Activated CD8-positive, alpha-beta T cell treated with anti-CD3 and anti-CD28 coated beads for 36 hours (primary cell): ENCODE data around the gene ADAMTS17. TPM values are rescaled to one million over a fixed set of nuclear protein-coding genes. Genes with fewer than 3 reads are reported as not detected.

Experiments
- ATAC-seq: fragments of 200-7000 bp; cut with Tn5 transposase; one replicate; pipeline ENCODE4 v1.10.0; 2021; ENCODE audit warnings: mild to moderate bottlenecking, moderate library complexity
- CTCF ChIA-PET: fragments of 350-600 bp; sonication (Branson Sonifier 250); formaldehyde crosslinking; loops from one replicate; lab custom pipeline; 2021; ENCODE audit warnings: antibody characterized with exemption; lab: Charles Lee
- POLR2A ChIA-PET: fragments of 350-600 bp; sonication (Branson Sonifier 250); formaldehyde crosslinking; loops from one replicate; lab custom pipeline; 2021; ENCODE audit warnings: antibody characterized with exemption; lab: Charles Lee
- DNase-seq: peaks from one replicate; pipeline ENCODE4 v3.0.0-alpha.2; 2020
- H3K27ac Mint-ChIP-seq: one replicate; pipeline ENCODE4 v1.8.0; 2021; ENCODE audit warnings: mild to moderate bottlenecking, mixed read lengths
- H3K27me3 Mint-ChIP-seq: one replicate; pipeline ENCODE4 v1.8.0; 2021; ENCODE audit warnings: mixed read lengths
- H3K36me3 Mint-ChIP-seq: one replicate; pipeline ENCODE4 v1.8.0; 2021; ENCODE audit warnings: low read depth, mixed read lengths
- H3K4me1 Mint-ChIP-seq: one replicate; pipeline ENCODE4 v1.8.0; 2021; ENCODE audit warnings: low read depth, mixed read lengths
- H3K4me3 Mint-ChIP-seq: one replicate; pipeline ENCODE4 v1.8.0; 2021; ENCODE audit warnings: mild to moderate bottlenecking, moderate library complexity, mixed read lengths
- H3K9me3 Mint-ChIP-seq: one replicate; pipeline ENCODE4 v1.8.0; 2021; ENCODE audit warnings: mixed read lengths
- intact Hi-C: fragments of 100-400 bp; cut with micrococcal nuclease; formaldehyde crosslinking; loops from one replicate; pipeline ENCODE4 v1.10.0; 2022
- total RNA-seq, 2 experiments: library from RNA; stranded (reverse); gene quantifications; one replicate each; pipeline ENCODE4 v1.2.3, GENCODE V29; 2021
- TF ChIP-seq, protein P1 (sequence below): fragments of 200-600 bp; IDR thresholded peaks from one replicate; pipeline ENCODE4 v1.8.0; 2022; ENCODE audit warnings: antibody characterized with exemption, mild to moderate bottlenecking

The ADAMTS17 gene
- total RNA-seq, 2 experiments from 2014 or later, result 0.60 to 1.5 TPM

DNA sequence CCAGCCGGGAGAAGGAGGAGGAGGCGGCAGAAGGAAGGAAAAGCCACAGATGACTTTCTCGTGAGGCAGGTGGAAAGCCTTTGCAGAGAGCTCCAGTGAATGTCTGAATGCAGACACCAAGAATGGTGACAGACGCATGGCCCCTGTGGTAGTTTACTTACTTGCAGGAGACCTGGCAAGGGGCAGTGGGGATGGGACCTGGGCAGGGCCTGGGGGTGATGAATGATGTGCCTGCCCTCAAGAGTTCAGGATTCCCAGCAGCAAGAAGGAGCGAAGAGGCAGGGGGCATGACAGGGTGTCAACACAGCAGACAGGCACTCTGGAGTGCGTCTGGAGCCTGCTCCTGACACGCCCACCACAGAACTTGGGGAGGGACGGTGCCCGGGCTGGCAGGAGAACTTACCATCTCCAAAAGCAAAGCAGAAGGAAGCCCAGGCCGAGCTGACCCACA lies 348.1 kb downstream of the ADAMTS17 start:
- H3K27me3 Mint-ChIP-seq, result no peaks in the 10 kb centered on the region
- H3K9me3 Mint-ChIP-seq, result no peaks in the 10 kb centered on the region
- POLR2A ChIA-PET, result no interaction called here
- H3K4me1 Mint-ChIP-seq, result no peaks in the 10 kb centered on the region
- ATAC-seq, result no peak
- DNase-seq, result no peak
- no peak overlapping the region for H3K4me3 Mint-ChIP-seq
- CTCF ChIA-PET, result interaction anchor here (1.1 kb wide), 1 partner anchor 346 kb away, joined by 4 read pairs; no protein-coding TSS in a partner anchor
- intact Hi-C loops, result no loop called here
- TF ChIP-seq, protein P1, sequence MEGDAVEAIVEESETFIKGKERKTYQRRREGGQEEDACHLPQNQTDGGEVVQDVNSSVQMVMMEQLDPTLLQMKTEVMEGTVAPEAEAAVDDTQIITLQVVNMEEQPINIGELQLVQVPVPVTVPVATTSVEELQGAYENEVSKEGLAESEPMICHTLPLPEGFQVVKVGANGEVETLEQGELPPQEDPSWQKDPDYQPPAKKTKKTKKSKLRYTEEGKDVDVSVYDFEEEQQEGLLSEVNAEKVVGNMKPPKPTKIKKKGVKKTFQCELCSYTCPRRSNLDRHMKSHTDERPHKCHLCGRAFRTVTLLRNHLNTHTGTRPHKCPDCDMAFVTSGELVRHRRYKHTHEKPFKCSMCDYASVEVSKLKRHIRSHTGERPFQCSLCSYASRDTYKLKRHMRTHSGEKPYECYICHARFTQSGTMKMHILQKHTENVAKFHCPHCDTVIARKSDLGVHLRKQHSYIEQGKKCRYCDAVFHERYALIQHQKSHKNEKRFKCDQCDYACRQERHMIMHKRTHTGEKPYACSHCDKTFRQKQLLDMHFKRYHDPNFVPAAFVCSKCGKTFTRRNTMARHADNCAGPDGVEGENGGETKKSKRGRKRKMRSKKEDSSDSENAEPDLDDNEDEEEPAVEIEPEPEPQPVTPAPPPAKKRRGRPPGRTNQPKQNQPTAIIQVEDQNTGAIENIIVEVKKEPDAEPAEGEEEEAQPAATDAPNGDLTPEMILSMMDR, result no peak
- H3K27ac Mint-ChIP-seq, result no peak overlapping the region
- H3K36me3 Mint-ChIP-seq, result peaks cover 8% of the 10 kb centered on the region

DNA sequence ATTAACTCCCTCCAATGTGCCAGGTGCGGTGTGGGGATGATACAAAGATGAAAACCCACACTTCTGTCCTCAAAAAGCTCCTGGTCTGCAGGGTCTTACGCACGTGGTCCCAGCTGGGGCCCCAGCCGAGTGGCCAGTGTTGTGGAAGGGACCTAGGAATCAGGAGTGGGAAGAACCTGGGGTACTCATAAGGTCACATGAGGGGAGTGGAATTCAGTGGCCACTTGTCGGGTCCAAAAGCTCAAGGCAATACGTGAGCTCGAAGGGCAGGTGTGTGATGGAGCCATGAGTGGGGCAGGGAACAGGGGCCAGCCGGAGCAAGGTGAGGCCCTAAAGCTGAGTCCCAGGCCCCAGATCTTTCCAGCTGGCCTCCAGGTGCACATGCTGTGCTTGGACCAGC lies 348.5 kb downstream of the ADAMTS17 start:
- no peak overlapping the region for H3K27ac Mint-ChIP-seq
- POLR2A ChIA-PET, result no interaction called here
- no peaks in the 10 kb centered on the region for H3K9me3 Mint-ChIP-seq
- intact Hi-C loops, result no loop called here
- TF ChIP-seq, protein P1, result no peak
- ATAC-seq (no peak), DNase-seq (no peak)
- H3K27me3 Mint-ChIP-seq, result no peaks in the 10 kb centered on the region
- CTCF ChIA-PET, result interaction anchor here (1.1 kb wide), 1 partner anchor 346 kb away, joined by 4 read pairs; no protein-coding TSS in a partner anchor
- no peak overlapping the region for H3K4me3 Mint-ChIP-seq
- H3K4me1 Mint-ChIP-seq, result no peaks in the 10 kb centered on the region
- peaks cover 8% of the 10 kb centered on the region for H3K36me3 Mint-ChIP-seq

DNA sequence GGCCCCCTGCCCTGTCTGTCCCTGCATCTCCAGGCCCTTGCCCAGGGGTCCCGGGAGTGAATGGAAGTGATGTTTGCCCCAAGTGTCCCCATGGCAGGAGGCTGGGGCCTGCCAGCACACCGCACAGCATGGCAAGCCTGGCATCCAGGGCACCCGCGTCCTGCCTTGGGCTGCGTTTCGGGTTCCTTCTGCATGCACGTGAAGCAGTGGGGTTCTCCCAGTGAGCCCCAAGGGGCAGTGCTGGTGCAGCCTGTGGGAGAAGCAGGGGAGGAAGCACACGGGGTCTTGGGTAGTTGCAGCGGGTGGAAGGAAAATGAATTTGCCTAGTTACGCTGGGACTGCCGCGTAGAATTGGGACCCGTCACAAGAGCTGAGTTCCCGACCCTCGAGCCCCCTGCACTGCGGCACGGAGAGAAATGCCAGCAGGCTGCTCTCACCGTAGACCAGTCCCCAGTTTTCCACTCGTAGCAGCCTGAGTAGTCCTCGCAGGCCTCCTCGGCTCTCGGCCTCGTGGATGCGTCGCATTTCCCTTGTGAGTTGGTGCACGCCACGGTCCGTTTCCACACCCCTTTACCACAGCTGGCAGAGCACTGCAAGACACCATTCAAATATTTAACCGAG lies 349.1 kb downstream of the ADAMTS17 start:
- ChIA-PET CTCF (interaction anchor here (1.1 kb wide), 1 partner anchor 347 kb away, joined by 4 read pairs; no protein-coding TSS in a partner anchor), POLR2A (no interaction called here)
- DNase-seq, result no peak
- Mint-ChIP-seq H3K27ac (no peak overlapping the region), H3K4me1 (no peaks in the 10 kb centered on the region), H3K27me3 (no peaks in the 10 kb centered on the region), H3K9me3 (no peaks in the 10 kb centered on the region), H3K4me3 (no peak overlapping the region), H3K36me3 (peaks cover 8% of the 10 kb centered on the region)
- ATAC-seq, result no peak
- intact Hi-C loops, result no loop called here
- TF ChIP-seq, protein P1, result no peak

DNA sequence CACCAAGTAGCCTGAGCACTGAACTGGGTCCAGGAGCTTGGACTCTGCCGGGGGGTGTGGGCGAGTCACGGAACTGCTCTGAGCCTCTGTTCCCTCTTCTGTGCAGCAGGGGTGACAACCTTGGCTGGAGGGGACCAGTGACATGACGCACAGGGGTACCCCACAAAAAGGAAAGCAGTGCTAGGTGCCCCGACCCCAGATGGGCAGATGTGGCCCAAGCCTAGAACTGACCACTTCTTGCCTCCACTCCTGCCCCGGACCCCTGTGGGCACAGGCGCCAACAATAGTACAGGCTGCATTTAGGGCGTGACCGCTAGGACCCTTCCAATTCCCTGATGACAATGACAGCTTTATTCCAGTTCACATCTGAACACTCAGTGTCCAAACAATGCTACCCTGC lies 352.7 kb downstream of the ADAMTS17 start:
- Mint-ChIP-seq H3K9me3 (no peaks in the 10 kb centered on the region), H3K27ac (no peak overlapping the region), H3K36me3 (peaks cover 8% of the 10 kb centered on the region), H3K4me3 (no peak overlapping the region), H3K27me3 (no peaks in the 10 kb centered on the region), H3K4me1 (no peaks in the 10 kb centered on the region)
- POLR2A ChIA-PET, result no interaction called here
- TF ChIP-seq, protein P1, result no peak
- DNase-seq (no peak), ATAC-seq (no peak)
- intact Hi-C loops, result no loop called here
- CTCF ChIA-PET, result interaction anchor here (1.6 kb wide), 1 partner anchor 9 kb away, joined by 3 read pairs; no protein-coding TSS in a partner anchor

DNA sequence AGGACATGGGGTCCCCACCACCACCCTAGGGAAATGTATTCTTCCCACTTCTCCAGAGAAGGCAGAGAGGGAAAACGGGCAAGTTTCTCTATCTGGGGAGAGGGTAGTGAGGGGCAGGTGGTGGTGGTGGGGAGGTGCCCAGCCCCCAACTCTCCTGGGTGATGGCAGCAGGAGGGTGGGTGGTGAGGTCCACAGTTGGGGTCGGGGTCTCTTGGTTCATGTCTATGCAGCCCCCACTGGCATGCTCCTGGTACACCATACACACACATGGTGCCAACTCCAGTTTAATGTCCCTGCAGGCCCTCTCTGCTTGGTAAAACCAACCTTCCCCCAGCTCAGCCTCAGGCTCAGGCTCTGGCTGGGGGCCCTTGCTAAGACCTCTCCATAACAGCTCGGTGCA lies 354.1 kb downstream of the ADAMTS17 start:
- POLR2A ChIA-PET, result interaction anchor here (0.7 kb wide), 1 partner anchor 162 kb away, joined by 3 read pairs; no protein-coding TSS in a partner anchor

More for the DNA sequence above, 354.1 kb downstream of the ADAMTS17 start:
- Mint-ChIP-seq H3K9me3 (no peaks in the 10 kb centered on the region), H3K4me3 (no peak overlapping the region), H3K27ac (no peak overlapping the region), H3K27me3 (no peaks in the 10 kb centered on the region), H3K4me1 (peaks cover 1% of the 10 kb centered on the region), H3K36me3 (peaks cover 8% of the 10 kb centered on the region)
- TF ChIP-seq, protein P1, result no peak
- intact Hi-C loops, result no loop called here
- ATAC-seq (no peak), DNase-seq (no peak)
- CTCF ChIA-PET, result interaction anchor here (0.9 kb wide), 1 partner anchor 143 kb away, joined by 3 read pairs; no protein-coding TSS in a partner anchor
